HL-60 (cell line): ENCODE results near the gene RPS24.

Source experiments
- CTCF ChIP-seq: IDR thresholded peaks from one replicate; pipeline ENCODE4 v1.5.1; 2011; ENCODE audit warnings: low read length, control low read depth, inconsistent platforms; ENCODE audit not compliant: insufficient read depth
- REST ChIP-seq: IDR thresholded peaks from 2 replicates; pipeline ENCODE4 v1.6.1; 2012; ENCODE audit warnings: low read depth; ENCODE audit not compliant: insufficient replicate concordance

DNA sequence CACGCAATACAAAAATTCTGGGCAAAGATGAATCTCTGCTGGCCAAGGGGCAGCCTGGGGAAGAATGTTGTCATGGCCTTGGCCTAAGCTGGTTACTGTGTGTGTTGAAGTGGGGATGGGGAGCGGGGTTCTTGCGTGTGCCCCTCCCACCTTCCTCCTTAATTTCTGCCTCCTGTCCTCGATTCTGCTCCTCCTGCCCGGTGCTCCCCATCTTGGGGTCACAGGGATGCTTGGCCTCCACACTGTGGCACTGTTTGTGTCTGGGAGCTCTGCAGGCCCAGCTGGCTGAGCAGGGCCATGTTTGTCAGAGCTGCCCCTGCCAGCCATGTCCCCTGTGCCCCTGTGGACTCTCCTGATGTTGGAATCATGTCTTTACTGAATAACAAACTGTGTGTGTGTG is 37.1 kb downstream of the RPS24 start:
- TF ChIP-seq CTCF (no peak), REST (no peak)
